ENCODE measurements around the gene SDK1. TPM values are rescaled to one million over a fixed set of nuclear protein-coding genes. Genes with fewer than 3 reads are reported as not detected.

The SDK1 gene
- total and polyA plus RNA-seq, 2 of the 8 experiments (the other 6 are each of a cell fraction or from before 2014, with no cell fraction given), result 3.3 to 7.2 TPM

GRCh38 chr7:3606436-3606835, 305.4 kb downstream of the SDK1 start:
- no peak overlapping the region for H3K27ac ChIP-seq (ENCODE audit: low read depth, low read length)
- H3K56ac ChIP-seq (replicated peaks; ENCODE audit: insufficient read length, low read depth, low read length), result no peak overlapping the region
- H3K14ac ChIP-seq (ENCODE audit: insufficient read length), result no peak overlapping the region
- no peaks in the 10 kb centered on the region for H3K4me1 ChIP-seq (replicated peaks in 1 of 4; ENCODE audit: control insufficient read depth in 3 of 4, insufficient read depth in 4 of 4, low read length in 3 of 4)
- no peak overlapping the region for H4K8ac ChIP-seq (ENCODE audit: extremely low read depth, insufficient read depth, low read length)
- no peak overlapping the region for H3K18ac ChIP-seq (ENCODE audit: extremely low read depth, low read length)
- H2BK15ac ChIP-seq (ENCODE audit: low read length), result no peak overlapping the region
- H3K4me2 ChIP-seq (ENCODE audit: insufficient read depth in 1 of 2, low read depth in 2 of 2, low read length in 2 of 2), result no peak overlapping the region
- no peak overlapping the region for H3K23ac ChIP-seq (ENCODE audit: insufficient read length)
- H2BK5ac ChIP-seq (ENCODE audit: low read depth, low read length), result no peak overlapping the region
- H3K27me3 ChIP-seq (replicated peaks in 1 of 4; ENCODE audit: control insufficient read depth in 3 of 4, extremely low read depth in 1 of 4, insufficient read depth in 3 of 4, low read length in 3 of 4), result no peaks in the 10 kb centered on the region
- POLR2A ChIA-PET (ENCODE audit: partially characterized antibody), result no interaction called here
- H2BK120ac ChIP-seq (replicated peaks; ENCODE audit: low read depth, low read length), result no peak overlapping the region
- no peak overlapping the region for H2BK20ac ChIP-seq (ENCODE audit: low read length)
- no peaks in the 10 kb centered on the region for H4K20me1 ChIP-seq (replicated peaks in 1 of 2; ENCODE audit: control insufficient read depth in 1 of 2, insufficient read depth in 2 of 2, low read length in 2 of 2)
- H3K9ac ChIP-seq (replicated peaks in 1 of 4; ENCODE audit: extremely low read depth in 1 of 4, low read depth in 3 of 4, low read length in 3 of 4), result no peak overlapping the region
- H4K5ac ChIP-seq (ENCODE audit: insufficient read length, low read depth, low read length), result no peak overlapping the region
- no peak for TF ChIP-seq JUND (IDR thresholded peaks at IDR 0.05; ENCODE audit: low read length)
- H4K91ac ChIP-seq (replicated peaks; ENCODE audit: insufficient read length, low read length), result no peak overlapping the region
- no peaks in the 10 kb centered on the region for H3K36me3 ChIP-seq (ENCODE audit: control insufficient read depth in 2 of 4, insufficient read depth in 4 of 4, low read length in 3 of 4)
- H3K4ac ChIP-seq (replicated peaks; ENCODE audit: insufficient read length, low read depth, low read length), result no peak overlapping the region
- H3K9me3 ChIP-seq (ENCODE audit: insufficient read depth in 2 of 2, low read depth in 1 of 2, low read length in 1 of 2), result 0 out of 4 replicates have a peak, but pooled peaks cover 0 to 2% of the 10 kb centered on the region in 2 experiments
- no peaks in the 10 kb centered on the region for H3K79me1 ChIP-seq (ENCODE audit: low read depth, low read length)
- H3K79me2 ChIP-seq (ENCODE audit: control insufficient read depth in 1 of 2, insufficient read depth in 2 of 2, low read length in 2 of 2), result no peaks in the 10 kb centered on the region
- H2AFZ ChIP-seq (ENCODE audit: low read length), result no peak overlapping the region
- no peak overlapping the region for H2AK5ac ChIP-seq (ENCODE audit: low read depth, low read length)
- H3K23me2 ChIP-seq (ENCODE audit: low read depth, low read length), result no peaks in the 10 kb centered on the region
- no peak overlapping the region for H2BK12ac ChIP-seq (ENCODE audit: low read depth, low read length)
- WGBS, 2 experiments (ENCODE audit: extremely low coverage in 1 of 2, insufficient coverage in 1 of 2, insufficient read length in 1 of 2, insufficient replicate concordance in 2 of 2, low coverage in 1 of 2, low lambda C conversion rate in 2 of 2, missing lambda C conversion rate in 1 of 2), result 97% methylated on average over 4 of the region's 4 CpGs; no CpG with 5 or more reads in 1 of the 2 experiments
- FAIRE-seq, result no peak
- no peak overlapping the region for H3K4me3 ChIP-seq (ENCODE audit: extremely low read depth in 1 of 4, insufficient read depth in 2 of 4, low read depth in 3 of 4, low read length in 4 of 4)
- CTCF ChIA-PET (ENCODE audit: partially characterized antibody), result no interaction called here
- DNase-seq (ENCODE audit: low read depth in 1 of 2, low spot score in 2 of 2), result no peak
